ENCODE data around the gene SORL1. TPM values are rescaled to one million over a fixed set of nuclear protein-coding genes. Genes with fewer than 3 reads are reported as not detected.

The SORL1 gene
- total RNA-seq, 1 donor from 2014 or later = 46.0 TPM

DNA sequence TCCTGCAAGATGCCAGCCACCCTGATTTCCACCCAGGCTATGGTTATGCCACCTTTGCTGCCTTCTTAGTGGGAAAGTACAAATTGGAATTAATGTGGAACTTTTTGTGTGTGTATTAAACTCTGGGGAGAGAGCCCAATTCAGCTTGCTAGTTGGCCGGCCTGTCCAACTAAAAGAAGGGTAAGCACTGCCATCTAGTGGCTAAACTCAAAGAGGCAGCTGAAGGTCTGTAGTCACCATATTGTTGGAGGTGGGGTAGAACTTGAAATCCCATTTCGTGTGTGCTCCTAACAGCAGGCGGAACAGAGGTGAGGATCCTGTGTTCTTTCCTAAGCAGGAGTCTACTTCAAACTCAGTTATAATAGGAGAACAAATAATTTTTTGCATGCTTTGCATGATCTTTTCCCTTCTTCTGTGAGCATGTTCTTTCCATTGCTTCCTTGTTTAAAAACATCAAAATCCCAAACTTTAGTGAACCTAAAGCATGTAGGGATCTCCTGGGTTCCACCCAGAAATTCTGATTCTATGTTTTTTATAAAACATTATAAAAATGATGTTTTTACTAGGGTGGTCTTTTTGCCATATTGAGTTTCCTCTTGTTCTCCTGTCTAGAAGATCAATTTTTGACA, 139.4 kb downstream of the SORL1 start:
- H3K27ac Mint-ChIP-seq = no peak overlapping the region
- no peak overlapping the region for H2AFZ ChIP-seq (replicated peaks)
- no peaks in the 10 kb centered on the region for H3K9me3 ChIP-seq (ENCODE audit: low read depth)
- TF ChIP-seq, protein P1, sequence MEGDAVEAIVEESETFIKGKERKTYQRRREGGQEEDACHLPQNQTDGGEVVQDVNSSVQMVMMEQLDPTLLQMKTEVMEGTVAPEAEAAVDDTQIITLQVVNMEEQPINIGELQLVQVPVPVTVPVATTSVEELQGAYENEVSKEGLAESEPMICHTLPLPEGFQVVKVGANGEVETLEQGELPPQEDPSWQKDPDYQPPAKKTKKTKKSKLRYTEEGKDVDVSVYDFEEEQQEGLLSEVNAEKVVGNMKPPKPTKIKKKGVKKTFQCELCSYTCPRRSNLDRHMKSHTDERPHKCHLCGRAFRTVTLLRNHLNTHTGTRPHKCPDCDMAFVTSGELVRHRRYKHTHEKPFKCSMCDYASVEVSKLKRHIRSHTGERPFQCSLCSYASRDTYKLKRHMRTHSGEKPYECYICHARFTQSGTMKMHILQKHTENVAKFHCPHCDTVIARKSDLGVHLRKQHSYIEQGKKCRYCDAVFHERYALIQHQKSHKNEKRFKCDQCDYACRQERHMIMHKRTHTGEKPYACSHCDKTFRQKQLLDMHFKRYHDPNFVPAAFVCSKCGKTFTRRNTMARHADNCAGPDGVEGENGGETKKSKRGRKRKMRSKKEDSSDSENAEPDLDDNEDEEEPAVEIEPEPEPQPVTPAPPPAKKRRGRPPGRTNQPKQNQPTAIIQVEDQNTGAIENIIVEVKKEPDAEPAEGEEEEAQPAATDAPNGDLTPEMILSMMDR (IDR thresholded peaks at IDR 0.05) = peak; percentile 94
- TF ChIP-seq EZH2phosphoT487 (IDR thresholded peaks at IDR 0.05) = no peak
- peak; percentile 84 for DNase-seq (ENCODE audit: low spot score)
- H3K27me3 Mint-ChIP-seq (ENCODE audit: insufficient read depth, low read depth) = no peaks in the 10 kb centered on the region
- H3K27ac ChIP-seq = no peak overlapping the region
- no peak overlapping the region for H3K4me3 ChIP-seq
- H3K4me3 Mint-ChIP-seq = no peak overlapping the region
- H3K9me3 Mint-ChIP-seq = no peaks in the 10 kb centered on the region
- H3K9ac ChIP-seq = no peak overlapping the region
- no peak overlapping the region for H3K4me2 ChIP-seq
- H3K4me1 ChIP-seq = peaks cover 18% of the 10 kb centered on the region
- peaks cover 9% of the 10 kb centered on the region for H3K36me3 ChIP-seq
- H3K4me1 Mint-ChIP-seq = peaks cover 25% of the 10 kb centered on the region
- peaks cover 13% of the 10 kb centered on the region for H3K36me3 Mint-ChIP-seq
- H3K79me2 ChIP-seq (ENCODE audit: low read depth) = no peaks in the 10 kb centered on the region
- peaks cover 16% of the 10 kb centered on the region for H3F3A ChIP-seq (ENCODE audit: low read depth)
- no peaks in the 10 kb centered on the region for H3K27me3 ChIP-seq
- no peaks in the 10 kb centered on the region for H4K20me1 ChIP-seq (ENCODE audit: low read depth)

DNA sequence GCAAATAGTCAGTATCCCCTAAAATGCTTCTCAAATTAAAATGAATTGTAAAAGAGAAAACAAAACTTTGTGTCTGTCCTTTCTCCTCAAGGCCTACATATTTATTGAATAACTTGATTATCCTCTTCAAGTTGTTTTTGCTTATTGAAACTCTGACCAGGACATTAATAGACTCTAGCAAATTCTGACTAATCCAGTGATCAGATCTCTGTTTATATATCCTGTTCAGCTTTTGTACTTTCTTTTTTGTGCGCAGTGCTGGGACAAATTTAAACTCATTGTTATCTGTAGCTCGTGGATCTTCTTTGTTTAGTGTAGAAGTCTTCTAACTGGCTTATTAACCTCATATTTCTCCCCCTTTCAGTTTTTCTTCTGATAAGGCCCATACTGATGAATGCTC, 140.6 kb downstream of the SORL1 start:
- no peak overlapping the region for H3K4me3 ChIP-seq
- no peak overlapping the region for H3K4me2 ChIP-seq
- Mint-ChIP-seq H3K4me1 (peaks cover 25% of the 10 kb centered on the region), H3K9me3 (no peaks in the 10 kb centered on the region), H3K36me3 (peaks cover 19% of the 10 kb centered on the region), H3K27me3 (ENCODE audit: insufficient read depth, low read depth) (peaks cover 2% of the 10 kb centered on the region), H3K4me3 (no peak overlapping the region), H3K27ac (no peak overlapping the region)
- no peak overlapping the region for H3K9ac ChIP-seq
- TF ChIP-seq EZH2phosphoT487 (IDR thresholded peaks at IDR 0.05) = no peak
- TF ChIP-seq, protein P1 (IDR thresholded peaks at IDR 0.05) = no peak
- no peak for TF ChIP-seq EZH2 (IDR thresholded peaks at IDR 0.05)
- H4K20me1 ChIP-seq (ENCODE audit: low read depth) = no peaks in the 10 kb centered on the region
- no peaks in the 10 kb centered on the region for H3K9me3 ChIP-seq (ENCODE audit: low read depth)
- no peak overlapping the region for H2AFZ ChIP-seq (replicated peaks)
- DNase-seq (ENCODE audit: low spot score) = no peak
- no peaks in the 10 kb centered on the region for H3K79me2 ChIP-seq (ENCODE audit: low read depth)
- H3K27ac ChIP-seq = no peak overlapping the region
- H3K27me3 ChIP-seq = no peaks in the 10 kb centered on the region
- peaks cover 9% of the 10 kb centered on the region for H3K36me3 ChIP-seq
- peaks cover 16% of the 10 kb centered on the region for H3F3A ChIP-seq (ENCODE audit: low read depth)
- H3K4me1 ChIP-seq = peaks cover 18% of the 10 kb centered on the region

DNA sequence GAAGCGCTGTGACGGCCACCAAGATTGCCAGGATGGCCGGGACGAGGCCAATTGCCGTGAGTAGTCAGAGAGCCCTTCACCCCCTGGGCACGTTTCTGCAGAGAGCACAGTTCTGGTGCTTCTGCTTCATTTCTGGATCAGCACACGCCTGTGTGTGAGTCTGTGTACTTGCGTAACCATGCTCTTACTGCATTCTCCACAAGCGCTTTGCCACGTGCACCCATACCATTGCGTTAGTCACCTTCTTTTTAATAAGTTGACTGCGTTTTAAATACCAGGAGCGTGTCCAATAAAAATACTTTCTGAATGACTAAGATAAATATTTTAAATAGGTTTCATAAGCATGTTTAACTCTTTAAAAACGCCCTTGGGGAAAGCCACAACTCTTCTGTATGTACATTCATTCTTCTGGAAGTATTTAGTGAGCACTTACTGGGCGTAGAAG, 143.6 kb downstream of the SORL1 start:
- Mint-ChIP-seq H3K9me3 (no peaks in the 10 kb centered on the region), H3K4me3 (no peak overlapping the region), H3K27ac (no peak overlapping the region), H3K27me3 (ENCODE audit: insufficient read depth, low read depth) (peaks cover 3% of the 10 kb centered on the region), H3K4me1 (peaks cover 8% of the 10 kb centered on the region), H3K36me3 (peaks cover 22% of the 10 kb centered on the region)
- peaks cover 9% of the 10 kb centered on the region for H3K36me3 ChIP-seq
- H4K20me1 ChIP-seq (ENCODE audit: low read depth) = no peaks in the 10 kb centered on the region
- H3K9me3 ChIP-seq (ENCODE audit: low read depth) = no peaks in the 10 kb centered on the region
- no peak overlapping the region for H3K27ac ChIP-seq
- no peaks in the 10 kb centered on the region for H3K79me2 ChIP-seq (ENCODE audit: low read depth)
- H3K4me3 ChIP-seq = no peak overlapping the region
- H2AFZ ChIP-seq (replicated peaks) = no peak overlapping the region
- peaks cover 6% of the 10 kb centered on the region for H3K4me1 ChIP-seq
- TF ChIP-seq EZH2 (IDR thresholded peaks at IDR 0.05) = no peak
- TF ChIP-seq EZH2phosphoT487 (IDR thresholded peaks at IDR 0.05) = no peak
- TF ChIP-seq, protein P1 (IDR thresholded peaks at IDR 0.05) = no peak
- H3K4me2 ChIP-seq = no peak overlapping the region
- H3K27me3 ChIP-seq = no peaks in the 10 kb centered on the region
- no peak for DNase-seq (ENCODE audit: low spot score)
- peaks cover 6% of the 10 kb centered on the region for H3F3A ChIP-seq (ENCODE audit: low read depth)
- no peak overlapping the region for H3K9ac ChIP-seq
